ENCODE measurements around the gene LSM14B.
"Not testable (repeated sequence)": the region's sequence is repeated elsewhere in the genome, so short reads cannot be mapped to it uniquely, and the experiment has no call there.

LSM14B gene

GRCh38 chr20:62112368-62112767 lies 9.9 kb upstream of the LSM14B start:
- no peak for DNase-seq (ENCODE audit: low read depth, low spot score)

- no peak for DNase-seq (ENCODE audit: low read depth, low spot score)
These were observed 7.4 kb upstream of the LSM14B start for GRCh38 chr20:62114894-62115293.

GRCh38 chr20:62115800-62116407 lies 6.4 kb upstream of the LSM14B start:
- not testable (repeated sequence) for DNase-seq (ENCODE audit: low read depth, low spot score)

GRCh38 chr20:62116558-62117361 lies 5.5 kb upstream of the LSM14B start:
- DNase-seq (ENCODE audit: low read depth, low spot score), result no peak

- DNase-seq (ENCODE audit: low read depth, low spot score), result no peak
These were observed 5.0 kb upstream of the LSM14B start for GRCh38 chr20:62117362-62117646.

- no peak for DNase-seq (ENCODE audit: low read depth, low spot score)
These were observed 4.6 kb upstream of the LSM14B start for GRCh38 chr20:62117658-62118057.

GRCh38 chr20:62118113-62119043 lies 3.9 kb upstream of the LSM14B start:
- no peak for DNase-seq (ENCODE audit: low read depth, low spot score)

- no peak for DNase-seq (ENCODE audit: low read depth, low spot score)
These were observed 3.2 kb upstream of the LSM14B start for GRCh38 chr20:62119115-62119514.

GRCh38 chr20:62119591-62120364 lies 2.5 kb upstream of the LSM14B start:
- DNase-seq (ENCODE audit: low read depth, low spot score), result no peak

- no peak for DNase-seq (ENCODE audit: low read depth, low spot score)
These were observed 1.9 kb upstream of the LSM14B start for GRCh38 chr20:62120365-62120762.

GRCh38 chr20:62120990-62121775 lies 1.1 kb upstream of the LSM14B start:
- no peak for DNase-seq (ENCODE audit: low read depth, low spot score)

GRCh38 chr20:62122654-62123449 lies 577 bp downstream of the LSM14B start:
- DNase-seq (ENCODE audit: low read depth, low spot score), result no peak

- no peak for DNase-seq (ENCODE audit: low read depth, low spot score)
These were observed 1.3 kb downstream of the LSM14B start for GRCh38 chr20:62123450-62124118.

- no peak for DNase-seq (ENCODE audit: low read depth, low spot score)
These were observed 3.9 kb downstream of the LSM14B start for GRCh38 chr20:62126141-62126540.

GRCh38 chr20:62127799-62128198 lies 5.5 kb downstream of the LSM14B start:
- DNase-seq (ENCODE audit: low read depth, low spot score), result no peak

GRCh38 chr20:62128502-62128901 lies 6.2 kb downstream of the LSM14B start:
- DNase-seq (ENCODE audit: low read depth, low spot score), result no peak

- no peak for DNase-seq (ENCODE audit: low read depth, low spot score)
These were observed 7.7 kb downstream of the LSM14B start for GRCh38 chr20:62129731-62130531.

GRCh38 chr20:62131560-62132320 lies 9.5 kb downstream of the LSM14B start:
- no peak for DNase-seq (ENCODE audit: low read depth, low spot score)
